Nephron progenitor cell (in vitro differentiated cells): ENCODE measurements around the gene IFFO2.

Experiments
- DNase-seq: peaks from one replicate; pipeline ENCODE4 v3.0.0; 2021
- H3K27ac Mint-ChIP-seq: 2 replicates; pipeline ENCODE4 v1.8.0; 2021; ENCODE audit warnings: mild to moderate bottlenecking, moderate library complexity, mixed read lengths
- H3K27me3 Mint-ChIP-seq: 2 replicates; pipeline ENCODE4 v1.8.0; 2021; ENCODE audit warnings: mild to moderate bottlenecking, low read depth, mixed read lengths; ENCODE audit not compliant: poor library complexity
- H3K36me3 Mint-ChIP-seq: 2 replicates; pipeline ENCODE4 v1.8.0; 2021; ENCODE audit warnings: low read depth, mixed read lengths
- H3K4me1 Mint-ChIP-seq: 2 replicates; pipeline ENCODE4 v1.8.0; 2021; ENCODE audit warnings: mixed read lengths
- H3K4me3 Mint-ChIP-seq: 2 replicates; pipeline ENCODE4 v1.8.0; 2021; ENCODE audit warnings: mild to moderate bottlenecking, moderate library complexity, mixed read lengths
- H3K9me3 Mint-ChIP-seq: 2 replicates; pipeline ENCODE4 v1.8.0; 2021; ENCODE audit warnings: mild to moderate bottlenecking, moderate library complexity, mixed read lengths
- TF ChIP-seq, protein P1 (sequence below): fragments of 200-600 bp; sonication (generic); IDR thresholded peaks from 2 replicates; pipeline ENCODE4 v1.5.0; 2021; ENCODE audit warnings: antibody characterized with exemption

IFFO2 gene

DNA sequence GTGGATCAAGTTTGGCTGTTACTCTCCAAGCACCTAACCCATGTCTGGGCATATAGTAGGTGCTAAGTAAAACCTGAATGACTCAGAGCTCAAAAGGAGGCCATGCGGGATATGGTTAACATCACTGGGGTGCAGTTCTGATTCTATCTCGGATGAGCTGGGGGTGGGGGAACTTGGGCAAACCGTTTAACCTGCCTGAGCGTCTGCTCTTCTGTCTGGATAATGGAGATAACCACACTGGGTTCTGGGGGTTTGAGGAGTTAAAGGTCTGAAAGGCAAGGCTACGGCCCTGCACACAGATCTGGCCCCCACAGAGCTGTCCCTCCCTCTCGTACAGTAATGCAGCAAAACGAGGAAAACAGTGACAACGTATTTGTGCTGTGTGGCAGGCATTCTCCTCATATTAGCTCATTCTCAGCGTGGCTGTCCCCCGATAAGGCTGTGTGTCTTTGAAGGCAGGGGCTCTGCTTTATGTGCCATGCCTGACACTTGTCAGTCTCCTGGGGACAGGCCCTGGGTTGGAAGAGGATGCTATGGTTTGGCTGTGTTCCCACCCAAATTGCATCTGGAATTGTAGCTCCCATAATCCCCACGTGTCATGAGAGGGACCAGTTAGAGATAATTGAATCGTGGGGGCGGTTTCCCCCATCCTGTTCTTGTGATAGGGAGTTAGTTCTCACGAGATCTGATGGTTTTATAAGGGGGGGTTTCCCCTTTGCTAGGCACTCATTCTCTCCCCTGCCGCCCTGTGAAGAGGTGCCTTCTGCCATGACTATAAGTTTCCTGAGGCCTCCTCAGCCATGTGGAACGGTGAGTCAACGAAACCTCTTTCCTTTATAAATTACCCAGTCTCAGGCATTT is 47.3 kb downstream of the IFFO2 start:
- no peak for DNase-seq
- Mint-ChIP-seq H3K27me3 (peaks cover 3% of the 10 kb centered on the region), H3K4me1 (peaks cover 27% of the 10 kb centered on the region), H3K9me3 (no peaks in the 10 kb centered on the region), H3K36me3 (peaks cover 13% of the 10 kb centered on the region), H3K27ac (no peak overlapping the region), H3K4me3 (no peak overlapping the region)
- TF ChIP-seq, protein P1, sequence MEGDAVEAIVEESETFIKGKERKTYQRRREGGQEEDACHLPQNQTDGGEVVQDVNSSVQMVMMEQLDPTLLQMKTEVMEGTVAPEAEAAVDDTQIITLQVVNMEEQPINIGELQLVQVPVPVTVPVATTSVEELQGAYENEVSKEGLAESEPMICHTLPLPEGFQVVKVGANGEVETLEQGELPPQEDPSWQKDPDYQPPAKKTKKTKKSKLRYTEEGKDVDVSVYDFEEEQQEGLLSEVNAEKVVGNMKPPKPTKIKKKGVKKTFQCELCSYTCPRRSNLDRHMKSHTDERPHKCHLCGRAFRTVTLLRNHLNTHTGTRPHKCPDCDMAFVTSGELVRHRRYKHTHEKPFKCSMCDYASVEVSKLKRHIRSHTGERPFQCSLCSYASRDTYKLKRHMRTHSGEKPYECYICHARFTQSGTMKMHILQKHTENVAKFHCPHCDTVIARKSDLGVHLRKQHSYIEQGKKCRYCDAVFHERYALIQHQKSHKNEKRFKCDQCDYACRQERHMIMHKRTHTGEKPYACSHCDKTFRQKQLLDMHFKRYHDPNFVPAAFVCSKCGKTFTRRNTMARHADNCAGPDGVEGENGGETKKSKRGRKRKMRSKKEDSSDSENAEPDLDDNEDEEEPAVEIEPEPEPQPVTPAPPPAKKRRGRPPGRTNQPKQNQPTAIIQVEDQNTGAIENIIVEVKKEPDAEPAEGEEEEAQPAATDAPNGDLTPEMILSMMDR = no peak

DNA sequence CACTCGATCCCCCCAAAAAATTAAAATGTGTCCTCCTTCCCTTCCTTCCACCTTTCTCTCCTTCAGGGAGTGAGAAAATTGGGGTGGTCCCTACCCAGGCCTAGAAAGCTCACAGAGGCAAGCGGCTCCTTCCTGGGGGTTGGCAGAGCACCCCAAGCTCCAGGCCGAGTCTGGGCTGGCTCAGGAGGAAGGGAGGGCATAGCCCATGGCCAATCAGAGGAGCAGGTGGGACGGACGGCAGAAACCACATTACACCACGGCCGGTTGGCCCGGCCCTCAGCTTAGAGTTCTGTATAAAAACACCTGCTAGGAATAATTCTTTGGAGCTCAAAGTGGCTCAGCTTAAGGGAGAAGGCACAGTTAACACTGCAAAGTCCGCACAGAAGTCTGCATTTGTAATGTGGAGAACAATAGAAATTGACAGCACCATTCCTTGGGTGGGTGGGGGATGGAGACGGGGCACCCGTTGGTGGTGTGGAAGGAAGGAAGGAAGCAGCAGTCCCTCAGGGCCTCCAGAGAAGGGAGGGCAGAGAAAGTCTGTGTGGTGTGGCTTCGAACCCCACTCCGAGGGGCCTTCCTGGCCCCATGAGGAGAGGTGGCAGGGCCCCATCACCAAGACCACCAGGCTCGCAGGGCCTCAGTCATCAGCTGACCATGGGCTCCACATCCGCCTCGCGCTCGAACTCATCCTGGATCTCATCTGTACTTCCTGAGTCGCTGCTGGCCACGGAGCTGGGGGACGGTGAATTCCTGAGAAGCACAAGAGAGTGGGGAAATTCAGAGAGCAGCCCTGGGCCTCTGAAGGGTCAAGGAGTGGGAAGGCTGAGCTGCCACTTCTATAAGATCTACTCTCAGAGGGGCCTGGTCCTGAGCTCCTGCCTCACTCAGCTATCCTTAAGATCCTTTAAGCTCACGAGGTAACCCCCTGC is 48.3 kb downstream of the IFFO2 start:
- peaks cover 3% of the 10 kb centered on the region for H3K27me3 Mint-ChIP-seq
- TF ChIP-seq, protein P1 = no peak
- peaks cover 23% of the 10 kb centered on the region for H3K4me1 Mint-ChIP-seq
- no peaks in the 10 kb centered on the region for H3K9me3 Mint-ChIP-seq
- peaks cover 13% of the 10 kb centered on the region for H3K36me3 Mint-ChIP-seq
- no peak overlapping the region for H3K27ac Mint-ChIP-seq
- DNase-seq = no peak
- no peak overlapping the region for H3K4me3 Mint-ChIP-seq

DNA sequence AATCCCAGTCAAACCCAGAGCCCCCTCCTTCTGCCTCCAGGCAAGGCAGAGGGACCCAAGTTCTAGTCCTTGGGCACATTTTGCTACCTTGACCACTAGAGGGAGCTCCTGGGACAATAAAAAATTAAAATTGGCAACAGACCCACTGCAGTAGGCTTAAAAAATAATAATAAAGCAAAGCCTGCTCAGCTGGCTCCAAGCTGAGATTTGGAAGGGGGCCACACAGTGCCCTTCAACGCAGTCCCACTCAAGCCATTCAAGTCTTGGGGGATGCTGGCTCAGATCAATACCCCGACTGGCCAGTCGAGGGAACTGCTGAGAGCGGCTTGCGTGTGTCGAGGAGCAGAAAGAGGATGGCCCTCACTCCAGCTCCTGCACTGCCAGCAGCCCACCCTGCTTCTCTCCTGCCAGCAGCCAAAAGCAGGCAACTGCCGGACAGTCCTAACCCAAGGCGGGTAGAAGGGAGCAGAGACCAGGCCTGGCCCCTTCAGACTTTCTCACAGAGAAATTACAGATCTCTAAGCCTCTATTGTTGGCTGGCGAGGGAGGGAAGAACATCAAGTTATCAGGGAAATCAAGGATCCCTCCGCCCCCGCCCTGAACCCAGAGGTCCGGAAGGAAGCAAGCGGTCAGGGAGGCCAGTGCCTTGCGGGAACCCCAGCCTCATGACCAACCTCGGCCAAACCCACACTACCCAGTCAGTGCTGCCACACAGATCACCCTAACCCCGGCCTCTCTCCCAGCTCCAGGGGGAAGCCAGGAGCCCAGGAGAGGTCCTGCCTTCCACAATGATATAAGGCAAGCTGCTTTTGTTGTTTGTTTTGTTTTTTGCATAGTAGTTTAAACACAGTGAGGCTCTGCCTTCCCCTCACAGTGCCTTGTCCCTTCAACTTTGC is 49.2 kb downstream of the IFFO2 start:
- H3K36me3 Mint-ChIP-seq = peaks cover 13% of the 10 kb centered on the region
- H3K9me3 Mint-ChIP-seq = no peaks in the 10 kb centered on the region
- peaks cover 21% of the 10 kb centered on the region for H3K4me1 Mint-ChIP-seq
- H3K27ac Mint-ChIP-seq = no peak overlapping the region
- TF ChIP-seq, protein P1 = peak; percentile 91
- peaks cover 6% of the 10 kb centered on the region for H3K27me3 Mint-ChIP-seq
- H3K4me3 Mint-ChIP-seq = no peak overlapping the region
- DNase-seq = peak; percentile 54

DNA sequence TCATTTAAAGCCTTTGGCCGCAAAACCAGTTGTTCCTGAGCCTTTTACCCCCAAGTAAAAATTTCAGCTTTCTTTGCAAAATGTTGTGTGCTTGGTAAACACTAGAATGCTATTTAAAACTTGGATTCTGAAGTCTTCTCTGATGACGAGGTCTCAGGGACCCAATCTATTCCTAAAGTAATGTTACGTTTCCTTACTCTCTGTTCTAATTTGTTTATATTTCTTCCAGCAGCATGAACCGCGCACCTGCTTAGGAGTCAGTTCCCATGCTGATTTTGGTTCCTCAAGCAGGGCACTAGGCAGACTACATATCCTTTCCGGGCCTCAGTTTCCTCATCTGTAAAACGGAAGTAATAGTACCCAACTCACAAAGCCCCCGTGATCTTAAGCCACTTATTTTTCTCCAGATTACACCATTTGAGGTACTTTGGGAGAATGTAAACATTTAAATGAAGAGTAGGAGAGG is 53.2 kb downstream of the IFFO2 start:
- TF ChIP-seq, protein P1 = no peak
- Mint-ChIP-seq H3K36me3 (peaks cover 4% of the 10 kb centered on the region), H3K27me3 (peaks cover 18% of the 10 kb centered on the region), H3K4me3 (peak overlapping the region; percentile 94), H3K4me1 (peaks cover 35% of the 10 kb centered on the region), H3K9me3 (no peaks in the 10 kb centered on the region), H3K27ac (peak overlapping the region; percentile 7)
- no peak for DNase-seq

DNA sequence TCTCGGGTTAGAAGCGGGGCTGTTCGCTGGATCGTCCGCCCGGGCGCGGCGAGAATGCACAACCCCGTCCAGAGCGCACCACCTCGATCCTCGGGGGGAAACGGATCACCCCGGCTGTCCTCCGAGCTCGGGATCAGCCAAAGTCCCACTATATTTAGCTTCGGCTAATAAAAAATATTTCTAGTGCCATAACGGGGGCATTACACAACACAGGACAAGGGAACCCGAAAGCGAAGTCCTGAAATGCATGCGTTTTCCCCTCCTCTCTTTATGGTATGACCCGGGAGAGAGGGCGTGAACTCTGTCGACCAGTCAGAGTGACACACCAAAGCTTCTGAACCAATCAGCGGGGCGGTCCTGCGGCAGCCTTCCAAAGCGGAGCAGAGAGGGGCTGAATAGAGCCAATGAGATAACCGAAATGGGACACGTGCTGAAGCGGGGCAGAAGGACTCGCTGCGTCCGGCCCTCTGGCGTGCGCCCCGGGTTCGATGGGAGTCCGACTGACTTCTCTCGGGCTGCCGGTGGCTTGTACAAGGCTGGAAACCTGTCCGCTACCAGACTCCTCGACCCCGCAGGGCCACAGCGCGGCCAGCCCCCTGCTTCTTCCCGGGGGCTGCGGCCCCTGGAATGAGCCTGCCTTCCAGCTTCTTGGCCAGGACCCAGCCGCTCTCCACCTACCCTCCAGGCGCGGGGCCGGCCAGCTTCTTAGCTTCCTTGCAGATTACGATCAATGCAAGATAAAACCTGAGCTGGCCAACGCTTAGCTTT is 53.8 kb downstream of the IFFO2 start, which contains the start of gene ALDH4A1:
TSS of gene ALDH4A1 (minus strand) at position 33 of the 768 bp plus-strand sequence. CDS start at position 1, 32 bp downstream.
- peak; percentile 92 for DNase-seq
- Mint-ChIP-seq H3K4me1 (peaks cover 29% of the 10 kb centered on the region), H3K36me3 (no peaks in the 10 kb centered on the region), H3K27ac (peak within 1 kb of the TSS; percentile 100), H3K9me3 (no peaks in the 10 kb centered on the region), H3K27me3 (peaks cover 18% of the 10 kb centered on the region), H3K4me3 (peak within 1 kb of the TSS; percentile 94)
- TF ChIP-seq, protein P1 = no peak
